SK-N-SH (cell line): ENCODE measurements around the gene DHODH. TPM values are rescaled to one million over a fixed set of nuclear protein-coding genes. Genes with fewer than 3 reads are reported as not detected.

Experiments used
- CTCF ChIA-PET: fragments of 300-600, 350-600 bp; formaldehyde crosslinking; extraction: SDS; loops from one replicate; lab custom pipeline; 2021; lab: Yijun Ruan, JAX
- POLR2A ChIA-PET: fragments of 350-600 bp; sonication (Branson Sonifier 250); formaldehyde crosslinking; extraction: SDS; loops from one replicate; lab custom pipeline; 2020; ENCODE audit warnings: antibody characterized with exemption, inconsistent platforms; lab: Yijun Ruan, JAX
- DNase-seq: peaks from one replicate; pipeline ENCODE4 v3.0.0; 2012
- H2AFZ ChIP-seq: fragments of 200-600 bp; sonication (generic); 2 replicates; pipeline ENCODE4 v1.8.1; 2016; ENCODE audit warnings: antibody characterized with exemption, mild to moderate bottlenecking, low read depth
- H3F3A ChIP-seq: fragments of 200-600 bp; sonication (generic); replicated peaks from 2 replicates; pipeline ENCODE3; 2016; ENCODE audit warnings: antibody characterized with exemption, mild to moderate bottlenecking; ENCODE audit not compliant: insufficient read depth
- H3K27ac ChIP-seq, 2 experiments: fragments of 200-500 bp in 1 of 2; fragments of 200-600 bp in 1 of 2; sonication (Bioruptor generic) in 1 of 2; sonication (generic), shearing (Covaris generic) in 1 of 2; 2 replicates each; pipeline versions ENCODE4 v1.5.1 to v1.6.1; 2014 to 2016; ENCODE audit warnings: low read depth in 2 of 2, inconsistent platforms in 1 of 2, low read length in 1 of 2, mild to moderate bottlenecking in 1 of 2, mixed read lengths in 1 of 2
- H3K27me3 ChIP-seq: fragments of 200-600 bp; sonication (generic), shearing (Covaris generic); 2 replicates; pipeline ENCODE4 v1.6.1; 2016; ENCODE audit warnings: mixed run types; ENCODE audit not compliant: insufficient read depth
- H3K36me3 ChIP-seq, 2 experiments: fragments of 200-500 bp in 1 of 2; fragments of 200-600 bp in 1 of 2; sonication (Bioruptor generic) in 1 of 2; sonication (generic) in 1 of 2; replicated peaks in 1 of 2; 2 replicates each; pipeline versions ENCODE3 to v1.5.1; 2014 to 2016; ENCODE audit warnings: low read length in 1 of 2, mild to moderate bottlenecking in 1 of 2; ENCODE audit not compliant: insufficient read depth in 2 of 2, control insufficient read depth in 1 of 2
- H3K4me1 ChIP-seq, 2 experiments: fragments of 200-500 bp in 1 of 2; fragments of 200-600 bp in 1 of 2; sonication (Bioruptor generic) in 1 of 2; sonication (generic), shearing (Covaris generic) in 1 of 2; 2 replicates each; pipeline versions ENCODE4 v1.5.1 to v1.6.1; 2014 to 2016; ENCODE audit warnings: low read depth in 1 of 2, low read length in 1 of 2, mixed run types in 1 of 2; ENCODE audit not compliant: insufficient read depth in 2 of 2, control insufficient read depth in 1 of 2
- H3K4me2 ChIP-seq: fragments of 200-600 bp; sonication (generic), shearing (Covaris generic); 2 replicates; pipeline ENCODE4 v1.6.1; 2017; ENCODE audit warnings: mixed run types
- H3K4me3 ChIP-seq, 2 experiments: fragments of 200-500 bp in 1 of 2; fragments of 200-600 bp in 1 of 2; sonication (Bioruptor generic) in 1 of 2; sonication (generic), shearing (Covaris generic) in 1 of 2; 2 replicates each; pipeline versions ENCODE4 v1.5.1 to v1.8.1; 2014 to 2016; ENCODE audit warnings: low read depth in 2 of 2, inconsistent platforms in 1 of 2, low read length in 1 of 2, mild to moderate bottlenecking in 1 of 2, mixed read lengths in 1 of 2, moderate library complexity in 1 of 2
- H3K79me2 ChIP-seq: fragments of 200-600 bp; sonication (generic); 2 replicates; pipeline ENCODE4 v1.8.1; 2017; ENCODE audit warnings: mild to moderate bottlenecking; ENCODE audit not compliant: insufficient read depth
- H3K9ac ChIP-seq: fragments of 200-600 bp; sonication (generic); 2 replicates; pipeline ENCODE4 v1.6.1; 2017; ENCODE audit warnings: mixed run types
- H3K9me2 ChIP-seq: fragments of 200-600 bp; sonication (generic); 2 replicates; pipeline ENCODE4 v1.6.1; 2017; ENCODE audit warnings: mixed run types
- H3K9me3 ChIP-seq: fragments of 200-600 bp; sonication (generic); 2 replicates; pipeline ENCODE4 v1.6.1; 2017; ENCODE audit warnings: mixed run types, mild to moderate bottlenecking, moderate library complexity
- H4K20me1 ChIP-seq: fragments of 200-600 bp; sonication (generic); 2 replicates; pipeline ENCODE4 v1.6.1; 2017; ENCODE audit warnings: mild to moderate bottlenecking, mixed run types; ENCODE audit not compliant: insufficient read depth
- CHD2 ChIP-seq: fragments of 150-350 bp; IDR thresholded peaks from 2 replicates; pipeline ENCODE4 v1.6.1; 2018; ENCODE audit warnings: low read length; ENCODE audit not compliant: partially characterized antibody
- ELF1 ChIP-seq: IDR thresholded peaks from 2 replicates; pipeline ENCODE4 v1.4.0; 2012
- EP300 ChIP-seq, 2 experiments: IDR thresholded peaks; 2 replicates each; pipeline versions ENCODE4 v1.4.0 to v1.6.1; 2012; ENCODE audit warnings: borderline replicate concordance in 1 of 2, low read depth in 1 of 2, low read length in 1 of 2
- EZH2phosphoT487 ChIP-seq: fragments of 200-600 bp; sonication (generic); IDR thresholded peaks from 2 replicates; pipeline ENCODE4 v1.6.1; 2017; ENCODE audit warnings: low read depth, mixed run types, mild to moderate bottlenecking, antibody characterized with exemption, moderate library complexity, borderline replicate concordance
- FOSL2 ChIP-seq: IDR thresholded peaks from 2 replicates; pipeline ENCODE4 v1.4.0; 2012; ENCODE audit warnings: low read depth, mild to moderate bottlenecking, moderate library complexity, borderline replicate concordance
- FOXM1 ChIP-seq: IDR thresholded peaks from 2 replicates; pipeline ENCODE4 v1.4.0; 2012; ENCODE audit warnings: low read depth, mild to moderate bottlenecking
- GABPA ChIP-seq: IDR thresholded peaks from 2 replicates; pipeline ENCODE4 v1.4.0; 2012; ENCODE audit warnings: low read depth, mild to moderate bottlenecking
- MEF2A ChIP-seq: IDR thresholded peaks from 2 replicates; pipeline ENCODE4 v1.4.0; 2012; ENCODE audit warnings: low read depth, borderline replicate concordance
- POLR2AphosphoS5 ChIP-seq: IDR thresholded peaks from 2 replicates; pipeline ENCODE4 v1.6.1; 2012; ENCODE audit warnings: low read depth, low read length
- SIN3A ChIP-seq: IDR thresholded peaks from 2 replicates; pipeline ENCODE4 v1.6.1; 2012; ENCODE audit warnings: low read depth, mild to moderate bottlenecking, low read length, moderate library complexity, borderline replicate concordance
- TAF1 ChIP-seq: IDR thresholded peaks from 2 replicates; pipeline ENCODE4 v1.6.1; 2012; ENCODE audit warnings: low read depth, mild to moderate bottlenecking, low read length, moderate library complexity, borderline replicate concordance
- WGBS: methylation state at CpG from one replicate; pipeline ENCODE4 v1.1.6; 2017; ENCODE audit warnings: low lambda C conversion rate; 5-methylcytosine and 5-hydroxymethylcytosine counted together
- polyA plus RNA-seq, 3 experiments: library from polyadenylated mRNA; depleted of rRNA; stranded (reverse); fragments of >200 nt; gene quantifications; 2 replicates each; pipeline ENCODE4 v1.2.3, GENCODE V29; 2012
- TF ChIP-seq, protein P1 (sequence below): fragments of 150-350 bp; IDR thresholded peaks from 2 replicates; pipeline ENCODE4 v1.6.1; 2016; ENCODE audit warnings: mild to moderate bottlenecking, low read depth, low read length
- TF ChIP-seq, protein P2 (sequence below): IDR thresholded peaks from 2 replicates; pipeline ENCODE4; 2012

Gene DHODH
- polyA plus RNA-seq, 1 of the 3 experiments (the other 2 are of a cell fraction): 10.9 TPM

DNA sequence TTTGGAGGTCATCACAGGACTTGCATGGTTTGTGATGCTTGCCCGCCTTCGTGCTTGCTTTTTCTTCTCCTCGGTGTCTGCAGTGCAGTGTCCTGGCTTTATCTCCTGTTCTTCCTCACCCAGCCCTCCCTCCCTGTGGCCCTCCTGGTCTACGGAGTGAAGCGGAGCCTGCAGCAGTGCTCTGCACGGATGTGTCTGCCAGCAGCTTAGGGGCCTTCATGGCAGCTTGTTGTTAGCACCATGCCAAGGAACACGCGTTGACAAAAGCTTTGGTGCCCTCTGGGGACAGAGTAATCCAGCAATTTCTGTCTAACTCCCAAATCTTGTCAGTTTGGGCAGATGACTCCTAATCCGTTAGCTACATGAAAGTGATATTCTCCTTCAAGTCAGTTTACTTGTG lies 9.9 kb downstream of the DHODH start:
- H3K9me2 ChIP-seq: no peaks in the 10 kb centered on the region
- no peaks in the 10 kb centered on the region for H3K9me3 ChIP-seq
- no peak overlapping the region for H2AFZ ChIP-seq
- no peaks in the 10 kb centered on the region for H3K27me3 ChIP-seq
- no peak overlapping the region for H3K4me2 ChIP-seq
- no peaks in the 10 kb centered on the region; a peak in 1 of 4 replicates for H3K4me1 ChIP-seq
- H3K4me3 ChIP-seq: no peak overlapping the region
- CTCF ChIA-PET: no interaction called here
- TF ChIP-seq MEF2A (no peak), GABPA (no peak), FOXM1 (no peak), FOSL2 (no peak), POLR2AphosphoS5 (no peak)
- TF ChIP-seq, protein P1, sequence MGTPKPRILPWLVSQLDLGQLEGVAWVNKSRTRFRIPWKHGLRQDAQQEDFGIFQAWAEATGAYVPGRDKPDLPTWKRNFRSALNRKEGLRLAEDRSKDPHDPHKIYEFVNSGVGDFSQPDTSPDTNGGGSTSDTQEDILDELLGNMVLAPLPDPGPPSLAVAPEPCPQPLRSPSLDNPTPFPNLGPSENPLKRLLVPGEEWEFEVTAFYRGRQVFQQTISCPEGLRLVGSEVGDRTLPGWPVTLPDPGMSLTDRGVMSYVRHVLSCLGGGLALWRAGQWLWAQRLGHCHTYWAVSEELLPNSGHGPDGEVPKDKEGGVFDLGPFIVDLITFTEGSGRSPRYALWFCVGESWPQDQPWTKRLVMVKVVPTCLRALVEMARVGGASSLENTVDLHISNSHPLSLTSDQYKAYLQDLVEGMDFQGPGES: no peak
- WGBS: 95% methylated on average over 9 of the region's 9 CpGs
- H3K27ac ChIP-seq: no peak overlapping the region
- POLR2A ChIA-PET: no interaction called here
- H4K20me1 ChIP-seq: no peaks in the 10 kb centered on the region
- H3K36me3 ChIP-seq: peaks cover 3 to 41% of the 10 kb centered on the region in 2 experiments
- H3K9ac ChIP-seq: no peak overlapping the region
- DNase-seq: no peak
- H3K79me2 ChIP-seq: no peaks in the 10 kb centered on the region
- no peaks in the 10 kb centered on the region for H3F3A ChIP-seq

DNA sequence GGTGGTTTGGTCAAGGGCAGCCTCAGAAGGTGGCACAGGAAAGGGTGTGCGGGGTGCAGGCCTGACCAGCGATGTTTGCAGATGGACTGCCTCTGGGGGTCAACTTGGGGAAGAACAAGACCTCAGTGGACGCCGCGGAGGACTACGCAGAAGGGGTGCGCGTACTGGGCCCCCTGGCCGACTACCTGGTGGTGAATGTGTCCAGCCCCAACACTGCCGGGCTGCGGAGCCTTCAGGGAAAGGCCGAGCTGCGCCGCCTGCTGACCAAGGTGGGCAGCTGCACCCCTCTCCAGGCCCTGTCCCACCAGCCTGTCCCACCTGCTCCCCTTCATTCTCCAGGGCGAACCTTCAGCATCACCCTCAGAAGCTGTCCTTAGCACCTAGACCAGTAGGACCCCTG lies 12.5 kb downstream of the DHODH start:
- Histone ChIP-seq H3K36me3 (peaks cover 0 to 42% of the 10 kb centered on the region in 2 experiments), H3K79me2 (no peaks in the 10 kb centered on the region), H3K9ac (no peak overlapping the region), H3K4me1 (no peaks in the 10 kb centered on the region), H4K20me1 (no peaks in the 10 kb centered on the region), H2AFZ (no peak overlapping the region), H3K9me2 (no peaks in the 10 kb centered on the region), H3F3A (no peaks in the 10 kb centered on the region), H3K27me3 (no peaks in the 10 kb centered on the region), H3K9me3 (no peaks in the 10 kb centered on the region), H3K4me3 (no peak overlapping the region; a peak in 1 of 4 replicates), H3K4me2 (no peak overlapping the region), H3K27ac (no peak overlapping the region)
- ChIA-PET POLR2A (no interaction called here), CTCF (no interaction called here)
- no peak for DNase-seq
- 96% methylated on average over 6 of the region's 15 CpGs for WGBS
- TF ChIP-seq, protein P2, sequence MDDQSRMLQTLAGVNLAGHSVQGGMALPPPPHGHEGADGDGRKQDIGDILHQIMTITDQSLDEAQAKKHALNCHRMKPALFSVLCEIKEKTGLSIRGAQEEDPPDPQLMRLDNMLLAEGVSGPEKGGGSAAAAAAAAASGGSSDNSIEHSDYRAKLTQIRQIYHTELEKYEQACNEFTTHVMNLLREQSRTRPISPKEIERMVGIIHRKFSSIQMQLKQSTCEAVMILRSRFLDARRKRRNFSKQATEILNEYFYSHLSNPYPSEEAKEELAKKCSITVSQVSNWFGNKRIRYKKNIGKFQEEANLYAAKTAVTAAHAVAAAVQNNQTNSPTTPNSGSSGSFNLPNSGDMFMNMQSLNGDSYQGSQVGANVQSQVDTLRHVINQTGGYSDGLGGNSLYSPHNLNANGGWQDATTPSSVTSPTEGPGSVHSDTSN: no peak
- TF ChIP-seq EZH2phosphoT487 (no peak), TAF1 (no peak), POLR2AphosphoS5 (no peak), ELF1 (no peak), FOSL2 (no peak), EP300 (IDR thresholded peaks at IDR 0.05; ENCODE audit: borderline replicate concordance in 1 of 2, low read depth in 1 of 2, low read length in 1 of 2) (no peak), GABPA (no peak), SIN3A (no peak), CHD2 (no peak)
